Lower leg skin (tissue), 4 donors: ENCODE data around the gene DOCK9. TPM values are rescaled to one million over a fixed set of nuclear protein-coding genes. Genes with fewer than 3 reads are reported as not detected.

Experiments
- DNase-seq, 2 donors: peaks; one replicate each; pipeline ENCODE4 v3.0.0-alpha.2; 2019; ENCODE audit warnings: low spot score in 2 of 2
- H3K4me3 ChIP-seq: fragments of 200-600 bp; sonication (generic); 2 replicates; pipeline ENCODE4 v1.5.1; 2017; ENCODE audit warnings: mild to moderate bottlenecking, low read depth; ENCODE audit not compliant: poor library complexity, severe bottlenecking
- POLR2A ChIP-seq, 2 donors: fragments of 450-650 bp; IDR thresholded peaks; one replicate each; pipeline ENCODE4 v1.6.1; 2016 to 2017; ENCODE audit warnings: antibody characterized with exemption in 2 of 2, mild to moderate bottlenecking in 1 of 2, moderate library complexity in 1 of 2
- WGBS, 2 donors: methylation state at CpG; one replicate each; pipeline ENCODE4 v1.1.5; 2018; 5-methylcytosine and 5-hydroxymethylcytosine counted together
- intact Hi-C: fragments of 100-400 bp; cut with DNase I; formaldehyde crosslinking; loops from one replicate; pipeline ENCODE4 v1.15.0; 2023; ENCODE audit warnings: low total_unique reads
- total RNA-seq, 4 donors: library from RNA; depleted of rRNA; stranded (reverse); fragments of >200 nt; gene quantifications; one replicate each; pipeline ENCODE4 v1.1.0, GENCODE V29; 2016
- TF ChIP-seq, protein P1 (sequence below), 3 donors: fragments of 450-650 bp; IDR thresholded peaks; one replicate each; pipeline ENCODE4 v1.5.1; 2016; ENCODE audit warnings: antibody characterized with exemption in 3 of 3, mild to moderate bottlenecking in 3 of 3, moderate library complexity in 2 of 3

The DOCK9 gene, protein sequence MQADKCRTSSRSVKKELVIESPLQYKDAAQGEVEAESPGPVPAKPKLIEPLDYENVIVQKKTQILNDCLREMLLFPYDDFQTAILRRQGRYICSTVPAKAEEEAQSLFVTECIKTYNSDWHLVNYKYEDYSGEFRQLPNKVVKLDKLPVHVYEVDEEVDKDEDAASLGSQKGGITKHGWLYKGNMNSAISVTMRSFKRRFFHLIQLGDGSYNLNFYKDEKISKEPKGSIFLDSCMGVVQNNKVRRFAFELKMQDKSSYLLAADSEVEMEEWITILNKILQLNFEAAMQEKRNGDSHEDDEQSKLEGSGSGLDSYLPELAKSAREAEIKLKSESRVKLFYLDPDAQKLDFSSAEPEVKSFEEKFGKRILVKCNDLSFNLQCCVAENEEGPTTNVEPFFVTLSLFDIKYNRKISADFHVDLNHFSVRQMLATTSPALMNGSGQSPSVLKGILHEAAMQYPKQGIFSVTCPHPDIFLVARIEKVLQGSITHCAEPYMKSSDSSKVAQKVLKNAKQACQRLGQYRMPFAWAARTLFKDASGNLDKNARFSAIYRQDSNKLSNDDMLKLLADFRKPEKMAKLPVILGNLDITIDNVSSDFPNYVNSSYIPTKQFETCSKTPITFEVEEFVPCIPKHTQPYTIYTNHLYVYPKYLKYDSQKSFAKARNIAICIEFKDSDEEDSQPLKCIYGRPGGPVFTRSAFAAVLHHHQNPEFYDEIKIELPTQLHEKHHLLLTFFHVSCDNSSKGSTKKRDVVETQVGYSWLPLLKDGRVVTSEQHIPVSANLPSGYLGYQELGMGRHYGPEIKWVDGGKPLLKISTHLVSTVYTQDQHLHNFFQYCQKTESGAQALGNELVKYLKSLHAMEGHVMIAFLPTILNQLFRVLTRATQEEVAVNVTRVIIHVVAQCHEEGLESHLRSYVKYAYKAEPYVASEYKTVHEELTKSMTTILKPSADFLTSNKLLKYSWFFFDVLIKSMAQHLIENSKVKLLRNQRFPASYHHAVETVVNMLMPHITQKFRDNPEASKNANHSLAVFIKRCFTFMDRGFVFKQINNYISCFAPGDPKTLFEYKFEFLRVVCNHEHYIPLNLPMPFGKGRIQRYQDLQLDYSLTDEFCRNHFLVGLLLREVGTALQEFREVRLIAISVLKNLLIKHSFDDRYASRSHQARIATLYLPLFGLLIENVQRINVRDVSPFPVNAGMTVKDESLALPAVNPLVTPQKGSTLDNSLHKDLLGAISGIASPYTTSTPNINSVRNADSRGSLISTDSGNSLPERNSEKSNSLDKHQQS (N-terminal part only)
- 100 to 1,000 TPM; 189 to 292 (median 271) TPM for total RNA-seq

GRCh38 chr13:98977568-98978265 is at the start of gene DOCK9:
DOCK9 (minus strand) TSS chr13:98978064; CDS start chr13:98977909, 155 bp downstream.
- H3K4me3 ChIP-seq, result peak within 1 kb of the TSS; percentile 42
- intact Hi-C loops, result no loop called here
- TF ChIP-seq, protein P1, sequence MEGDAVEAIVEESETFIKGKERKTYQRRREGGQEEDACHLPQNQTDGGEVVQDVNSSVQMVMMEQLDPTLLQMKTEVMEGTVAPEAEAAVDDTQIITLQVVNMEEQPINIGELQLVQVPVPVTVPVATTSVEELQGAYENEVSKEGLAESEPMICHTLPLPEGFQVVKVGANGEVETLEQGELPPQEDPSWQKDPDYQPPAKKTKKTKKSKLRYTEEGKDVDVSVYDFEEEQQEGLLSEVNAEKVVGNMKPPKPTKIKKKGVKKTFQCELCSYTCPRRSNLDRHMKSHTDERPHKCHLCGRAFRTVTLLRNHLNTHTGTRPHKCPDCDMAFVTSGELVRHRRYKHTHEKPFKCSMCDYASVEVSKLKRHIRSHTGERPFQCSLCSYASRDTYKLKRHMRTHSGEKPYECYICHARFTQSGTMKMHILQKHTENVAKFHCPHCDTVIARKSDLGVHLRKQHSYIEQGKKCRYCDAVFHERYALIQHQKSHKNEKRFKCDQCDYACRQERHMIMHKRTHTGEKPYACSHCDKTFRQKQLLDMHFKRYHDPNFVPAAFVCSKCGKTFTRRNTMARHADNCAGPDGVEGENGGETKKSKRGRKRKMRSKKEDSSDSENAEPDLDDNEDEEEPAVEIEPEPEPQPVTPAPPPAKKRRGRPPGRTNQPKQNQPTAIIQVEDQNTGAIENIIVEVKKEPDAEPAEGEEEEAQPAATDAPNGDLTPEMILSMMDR (IDR thresholded peaks at IDR 0.05), result no peak
- TF ChIP-seq POLR2A (IDR thresholded peaks at IDR 0.05), result no peak
- 36 to 39% methylated on average over 16 of the region's 16 CpGs for WGBS, 2 donors
- peak in 1 of 2 donors; percentile 91 for DNase-seq

GRCh38 chr13:99027260-99027659 is 49.4 kb upstream of the DOCK9 start:
- no peak overlapping the region for H3K4me3 ChIP-seq
- WGBS, 2 donors, result 94 to 98% methylated on average over 7 of the region's 7 CpGs
- intact Hi-C loops, result no loop called here
- TF ChIP-seq, protein P1 (IDR thresholded peaks at IDR 0.05), result no peak
- TF ChIP-seq POLR2A (IDR thresholded peaks at IDR 0.05), result no peak
- no peak for DNase-seq

DNA sequence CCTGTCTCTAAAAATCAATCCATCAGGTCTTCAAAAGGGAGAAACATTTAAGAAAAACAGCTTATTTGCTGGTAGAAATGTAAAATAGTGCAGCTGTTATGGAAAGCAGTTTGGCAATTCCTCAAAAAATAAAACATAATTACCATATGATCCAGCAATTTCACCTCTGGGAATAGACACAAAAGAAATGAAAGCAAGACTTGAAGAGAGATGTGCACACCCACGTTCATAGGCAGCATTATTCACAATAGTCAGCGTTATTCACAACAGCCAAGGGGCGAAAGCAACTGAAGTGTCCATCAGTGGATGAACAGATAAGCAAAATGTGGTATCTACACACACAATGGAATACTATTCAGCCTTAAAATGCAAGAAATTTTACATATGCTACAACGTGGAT is 45.1 kb upstream of the DOCK9 start:
- intact Hi-C loops, result no loop called here
- WGBS, 2 donors, result 32 to 45% methylated on average over 4 of the region's 4 CpGs

DNA sequence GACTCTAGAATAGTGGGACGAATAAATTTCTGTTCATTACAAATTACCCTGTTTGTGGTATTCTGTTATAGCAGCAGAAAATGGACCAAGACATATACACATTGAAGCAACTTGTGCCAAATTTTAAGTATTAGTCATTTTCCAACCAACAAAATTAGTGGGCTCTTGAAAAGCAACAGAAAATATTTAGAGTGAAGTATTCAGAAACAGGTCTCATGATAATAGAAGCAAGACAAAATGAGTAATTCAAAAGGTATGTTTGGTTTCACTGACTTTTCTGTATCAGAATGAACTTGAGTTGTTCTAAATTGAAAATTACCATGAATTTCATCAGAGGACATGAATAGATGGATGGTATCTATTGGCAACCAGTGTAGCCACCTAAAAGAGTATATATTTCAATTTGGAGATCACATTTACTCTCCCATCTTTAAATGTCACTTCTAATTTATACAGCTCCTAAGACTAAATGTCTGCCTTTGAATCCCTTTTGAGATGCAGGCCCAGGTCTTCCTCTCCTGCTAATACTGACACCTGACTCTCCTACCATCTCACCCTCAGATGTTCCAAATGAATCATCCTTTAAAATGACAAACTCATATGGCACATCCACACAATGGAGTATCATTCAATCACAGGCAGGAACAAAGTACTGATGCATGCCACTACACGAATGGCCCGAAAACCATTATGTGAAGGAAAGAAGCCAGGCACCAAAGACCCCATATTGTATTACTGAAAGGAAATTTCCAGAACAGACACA is 40.7 kb upstream of the DOCK9 start:
- DNase-seq, result no peak
- 90 to 95% methylated on average over 3 of the region's 3 CpGs for WGBS, 2 donors
- intact Hi-C loops, result no loop called here
- H3K4me3 ChIP-seq, result no peak overlapping the region
- TF ChIP-seq, protein P1 (IDR thresholded peaks at IDR 0.05), result no peak
- no peak for TF ChIP-seq POLR2A (IDR thresholded peaks at IDR 0.05)

More for the DNA sequence above, 45.1 kb upstream of the DOCK9 start:
- no peak for DNase-seq
- TF ChIP-seq, protein P1 (IDR thresholded peaks at IDR 0.05), result no peak
- TF ChIP-seq POLR2A (IDR thresholded peaks at IDR 0.05), result no peak
- H3K4me3 ChIP-seq, result no peak overlapping the region
